ENCODE results near the gene OR2Y1.

OR2Y1 gene

DNA sequence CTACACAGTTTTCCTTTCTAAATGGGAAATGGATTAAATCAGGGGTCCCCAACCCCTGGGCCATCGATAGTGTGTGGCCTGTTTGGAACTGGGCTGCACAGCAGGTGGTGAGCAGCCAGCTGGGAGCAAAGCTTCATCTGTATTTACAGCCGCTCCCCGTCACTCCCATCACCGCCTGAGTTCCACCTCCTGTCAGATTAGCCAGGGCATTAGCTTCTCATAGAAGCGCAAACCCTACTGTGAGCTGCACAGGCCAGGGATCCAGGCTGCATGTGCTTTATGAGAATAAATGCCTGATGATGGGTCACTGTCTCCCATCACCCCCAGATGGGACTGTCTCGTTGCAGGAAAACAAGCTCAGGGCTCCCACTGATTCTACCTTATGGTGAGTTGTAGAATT is 49.3 kb downstream of the OR2Y1 start:
- TF ChIP-seq, protein P1, sequence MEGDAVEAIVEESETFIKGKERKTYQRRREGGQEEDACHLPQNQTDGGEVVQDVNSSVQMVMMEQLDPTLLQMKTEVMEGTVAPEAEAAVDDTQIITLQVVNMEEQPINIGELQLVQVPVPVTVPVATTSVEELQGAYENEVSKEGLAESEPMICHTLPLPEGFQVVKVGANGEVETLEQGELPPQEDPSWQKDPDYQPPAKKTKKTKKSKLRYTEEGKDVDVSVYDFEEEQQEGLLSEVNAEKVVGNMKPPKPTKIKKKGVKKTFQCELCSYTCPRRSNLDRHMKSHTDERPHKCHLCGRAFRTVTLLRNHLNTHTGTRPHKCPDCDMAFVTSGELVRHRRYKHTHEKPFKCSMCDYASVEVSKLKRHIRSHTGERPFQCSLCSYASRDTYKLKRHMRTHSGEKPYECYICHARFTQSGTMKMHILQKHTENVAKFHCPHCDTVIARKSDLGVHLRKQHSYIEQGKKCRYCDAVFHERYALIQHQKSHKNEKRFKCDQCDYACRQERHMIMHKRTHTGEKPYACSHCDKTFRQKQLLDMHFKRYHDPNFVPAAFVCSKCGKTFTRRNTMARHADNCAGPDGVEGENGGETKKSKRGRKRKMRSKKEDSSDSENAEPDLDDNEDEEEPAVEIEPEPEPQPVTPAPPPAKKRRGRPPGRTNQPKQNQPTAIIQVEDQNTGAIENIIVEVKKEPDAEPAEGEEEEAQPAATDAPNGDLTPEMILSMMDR (conservative IDR thresholded peaks at IDR 0.05; ENCODE audit: low read length) = no peak
- no peak overlapping the region for H3K4me3 ChIP-seq (ENCODE audit: low read length)
- no peak for DNase-seq (ENCODE audit: low read depth)

DNA sequence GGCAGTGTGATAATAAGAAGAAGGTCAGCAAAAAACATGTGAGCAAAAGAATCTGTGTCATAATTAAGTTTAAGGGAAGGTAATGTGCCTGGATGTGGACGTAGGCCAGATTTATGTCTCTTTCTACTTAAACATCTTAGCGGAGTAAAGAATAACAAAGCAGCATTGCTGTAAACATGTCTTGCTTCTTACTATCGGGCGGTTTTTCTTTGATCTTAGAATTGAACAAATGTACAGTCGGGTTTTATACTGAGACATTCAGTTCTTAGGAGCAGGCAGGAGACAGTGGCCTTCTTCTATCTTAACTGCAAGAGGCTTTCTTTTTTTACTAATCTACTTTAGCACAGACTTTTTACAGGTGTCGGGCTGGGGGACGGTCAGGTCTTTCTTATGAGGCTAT is 50.1 kb downstream of the OR2Y1 start:
- no peak for DNase-seq (ENCODE audit: low read depth)
- TF ChIP-seq, protein P1 (conservative IDR thresholded peaks at IDR 0.05; ENCODE audit: low read length) = no peak
- no peak overlapping the region for H3K4me3 ChIP-seq (ENCODE audit: low read length)
